Adrenal gland (tissue), 19 donors: ENCODE data around the gene MEIOSIN. TPM values are rescaled to one million over a fixed set of nuclear protein-coding genes. Genes with fewer than 3 reads are reported as not detected.
"Not testable (repeated sequence)": the region's sequence is repeated elsewhere in the genome, so short reads cannot be mapped to it uniquely, and the experiment has no call there.

Source experiments
- DNase-seq, 7 donors: peaks; one replicate each; pipeline ENCODE4 v3.0.0-alpha.2; 2019 to 2020
- H3K27ac ChIP-seq, 5 donors: fragments of 200-600 bp; sonication (generic) in 4 of 5; 1 replicate in 3 of 5; 2 replicates in 2 of 5; pipeline versions ENCODE4 v1.5.1 to v1.8.0; 2016 to 2020; ENCODE audit warnings: mild to moderate bottlenecking in 1 of 5
- H3K27me3 ChIP-seq: fragments of 200-600 bp; 2 replicates; pipeline ENCODE4 v1.8.0; 2021
- H3K36me3 ChIP-seq, 2 donors: fragments of 200-600 bp; replicated peaks in 1 of 2; 1 replicate in 1 of 2; 2 replicates in 1 of 2; pipeline versions ENCODE4 v1.5.1 to v1.8.0; 2018 to 2022
- H3K4me1 ChIP-seq, 2 donors: fragments of 200-600 bp; replicated peaks in 1 of 2; 1 replicate in 1 of 2; 2 replicates in 1 of 2; pipeline versions ENCODE4 v1.5.1 to v1.8.0; 2018 to 2021
- H3K4me3 ChIP-seq, 4 donors: fragments of 200-600 bp; sonication (generic) in 3 of 4; one replicate each; pipeline ENCODE4 v1.5.1; 2016 to 2018
- H3K9me3 ChIP-seq, 3 donors: fragments of 200-600 bp; sonication (generic) in 1 of 3; replicated peaks in 1 of 3; 1 replicate in 2 of 3; 2 replicates in 1 of 3; pipeline versions ENCODE4 v1.5.1 to v1.8.0; 2016 to 2021
- POLR2A ChIP-seq, 2 donors: fragments of 450-650 bp; IDR thresholded peaks; one replicate each; pipeline ENCODE4 v1.6.1; 2017; ENCODE audit warnings: antibody characterized with exemption in 2 of 2, mild to moderate bottlenecking in 2 of 2, moderate library complexity in 1 of 2
- WGBS, 4 donors: extraction: QIAGEN DNeasy Blood & Tissue Kit in 2 of 4; methylation state at CpG; one replicate each; pipeline versions ENCODE4 v1.1.5 to v1.1.7; 2013 to 2017; 5-methylcytosine and 5-hydroxymethylcytosine counted together
- intact Hi-C, 2 donors: fragments of 100-400 bp; cut with DNase I; formaldehyde crosslinking; loops; one replicate each; pipeline versions ENCODE4 v1.14.1 to v1.15.0; 2022 to 2023
- long read RNA-seq, 10 donors: library from polyadenylated mRNA in 3 of 10; unstranded in 2 of 10; stranded (forward) in 1 of 10; transcript quantifications; one replicate each; pipeline ENCODE4 v2.0.0 and lab custom pipeline, GENCODE V29; 2021 to 2026
- polyA plus RNA-seq, 3 donors: library from polyadenylated mRNA; stranded (reverse); fragments of 200-250 nt in 2 of 3; fragments of 350-450 nt in 1 of 3; fragmentation: Illumina TruSeq in 1 of 3; extraction: RNeasy Lipid Tissue Mini Kit (QIAGEN cat#74804) in 1 of 3; gene quantifications; one replicate each; pipeline ENCODE4 v1.2.3, GENCODE V29; 2013 to 2014
- total RNA-seq, 9 donors: library from RNA; depleted of rRNA in 4 of 9; stranded (reverse); fragments of >200 nt in 4 of 9; fragments of 120-200 nt in 1 of 9; fragmentation: NEBNext Ultra II Directional in 1 of 9; extraction: Animal tissue kit (Norgen Biotek cat#: 25700) in 1 of 9; gene quantifications; one replicate each; pipeline versions ENCODE4 v1.1.0 to v1.2.4, GENCODE V29; 2013 to 2023
- TF ChIP-seq, protein P1 (sequence below), 6 experiments: fragments of 450-650 bp in 4 of 6; fragments of 200-600 bp in 2 of 6; sonication (generic) in 1 of 6; IDR thresholded peaks; 1 replicate in 5 of 6; 2 replicates in 1 of 6; pipeline versions ENCODE4 v1.5.1 to v1.8.0; 2016 to 2021; ENCODE audit warnings: antibody characterized with exemption in 6 of 6, mild to moderate bottlenecking in 2 of 6, moderate library complexity in 1 of 6
- donor health status: healthy with polysubstance abuse.
- donor health status: Bipolar disorder and iron deficiency.
- donor health status: DM: yes; HTN: yes; CAD: no.
- donor health status: DM: no; HTN: no; CAD: no.
- donor health status: DM: no; HTN: no; CAD: no.
- donor health status: DM: yes; HTN: yes; CAD: no.

The MEIOSIN gene, protein sequence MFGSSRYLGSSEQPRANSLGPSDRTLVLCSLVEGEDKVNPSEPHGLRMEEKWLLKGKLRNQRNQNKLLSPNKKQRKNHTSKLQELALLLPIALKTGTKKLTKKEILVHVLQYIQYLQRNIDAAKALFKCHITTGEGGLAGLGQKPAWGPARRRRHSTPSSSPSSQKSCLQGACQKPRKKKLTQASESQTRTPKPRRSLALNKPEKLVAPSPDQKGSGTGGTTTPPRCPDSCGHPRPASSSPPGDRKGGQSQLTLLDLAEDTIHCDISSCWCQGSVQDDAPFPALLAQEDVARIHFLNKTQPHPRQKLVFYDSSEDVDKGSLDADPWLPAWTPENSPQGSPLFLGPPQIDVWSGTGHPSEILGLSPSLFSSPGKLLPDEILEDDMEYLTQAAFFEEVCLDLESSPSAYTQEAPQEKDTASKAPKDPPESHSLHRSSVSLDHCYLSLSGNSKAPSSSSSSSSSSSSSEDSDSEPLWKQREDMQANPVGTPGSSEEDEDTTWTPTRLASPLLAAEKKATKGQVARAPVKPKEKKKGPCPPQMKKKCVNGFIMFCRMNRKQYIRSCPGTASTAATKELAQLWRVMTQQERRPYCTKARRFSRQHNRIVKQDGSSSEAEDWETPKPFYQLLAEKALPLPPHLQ
- total RNA-seq, result under 1 TPM in 1 of 9 donors, not detected in 8; 0.06 TPM
- under 1 TPM in 2 of 3 donors, not detected in 1; 0.03 to 0.05 TPM for polyA plus RNA-seq
- long read RNA-seq, donor 1, result 0 reads
- long read RNA-seq, donor 2, partial matches to known transcripts, result 0 of 5 reads
- long read RNA-seq, donor 2, other reads (novel, unspliced or antisense), result 5 of 5 reads
- long read RNA-seq, donor 3, result 0 reads
- long read RNA-seq, donor 4, result 0 reads
- long read RNA-seq, donor 5, result 0 reads
- long read RNA-seq, donor 6, result 0 reads
- long read RNA-seq, donor 7, result 0 reads
- long read RNA-seq, donor 8, partial matches to known transcripts, result 38 of 74 reads
- long read RNA-seq, donor 8, other reads (novel, unspliced or antisense), result 36 of 74 reads
- long read RNA-seq, donor 9, result 0 reads
- long read RNA-seq, donor 10, result 0 reads

GRCh38 chr19:45733160-45733810 is at the start of gene MEIOSIN:
Gene MEIOSIN (plus strand): TSS chr19:45733439. CDS start chr19:45735377, 1,938 bp downstream.
- 86 to 94% (median 91%) methylated on average over 12 to 59 of the region's 59 CpGs for WGBS, 4 donors
- no peaks in the 10 kb centered on the region for H3K27me3 ChIP-seq
- H3K4me1 ChIP-seq, result peaks cover 0 to 13% of the 10 kb centered on the region in 2 donors
- intact Hi-C loops, result no loop called here
- no peaks in the 10 kb centered on the region for H3K9me3 ChIP-seq
- no peaks in the 10 kb centered on the region for H3K36me3 ChIP-seq
- no peak within 1 kb of the TSS for H3K4me3 ChIP-seq
- TF ChIP-seq POLR2A (IDR thresholded peaks at IDR 0.05), result no peak
- TF ChIP-seq, protein P1, sequence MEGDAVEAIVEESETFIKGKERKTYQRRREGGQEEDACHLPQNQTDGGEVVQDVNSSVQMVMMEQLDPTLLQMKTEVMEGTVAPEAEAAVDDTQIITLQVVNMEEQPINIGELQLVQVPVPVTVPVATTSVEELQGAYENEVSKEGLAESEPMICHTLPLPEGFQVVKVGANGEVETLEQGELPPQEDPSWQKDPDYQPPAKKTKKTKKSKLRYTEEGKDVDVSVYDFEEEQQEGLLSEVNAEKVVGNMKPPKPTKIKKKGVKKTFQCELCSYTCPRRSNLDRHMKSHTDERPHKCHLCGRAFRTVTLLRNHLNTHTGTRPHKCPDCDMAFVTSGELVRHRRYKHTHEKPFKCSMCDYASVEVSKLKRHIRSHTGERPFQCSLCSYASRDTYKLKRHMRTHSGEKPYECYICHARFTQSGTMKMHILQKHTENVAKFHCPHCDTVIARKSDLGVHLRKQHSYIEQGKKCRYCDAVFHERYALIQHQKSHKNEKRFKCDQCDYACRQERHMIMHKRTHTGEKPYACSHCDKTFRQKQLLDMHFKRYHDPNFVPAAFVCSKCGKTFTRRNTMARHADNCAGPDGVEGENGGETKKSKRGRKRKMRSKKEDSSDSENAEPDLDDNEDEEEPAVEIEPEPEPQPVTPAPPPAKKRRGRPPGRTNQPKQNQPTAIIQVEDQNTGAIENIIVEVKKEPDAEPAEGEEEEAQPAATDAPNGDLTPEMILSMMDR (IDR thresholded peaks at IDR 0.05), result no peak
- DNase-seq, result no peak
- H3K27ac ChIP-seq, result no peak within 1 kb of the TSS

DNA sequence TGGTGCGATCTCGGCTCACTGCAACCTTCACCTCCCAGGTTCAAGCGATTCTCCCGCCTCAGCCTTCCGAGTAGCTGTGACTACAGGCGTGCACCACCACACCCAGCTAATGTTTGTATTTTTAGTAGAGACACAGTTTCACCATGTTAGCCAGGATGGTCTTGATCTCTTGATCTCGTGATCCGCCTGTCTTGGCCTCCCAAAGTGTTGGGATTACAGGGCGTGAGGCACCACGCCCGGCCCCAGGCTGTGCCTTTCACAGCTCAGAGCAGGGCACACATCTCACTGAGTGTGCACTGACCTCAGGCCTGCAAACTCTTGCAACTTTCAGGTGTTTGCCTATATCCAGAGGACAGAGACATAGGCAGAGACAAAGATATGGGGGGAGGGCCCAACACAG is 48.2 kb upstream of the MEIOSIN start:
- DNase-seq, H3K4me3 ChIP-seq, H3K27me3 ChIP-seq, H3K9me3 ChIP-seq, H3K27ac ChIP-seq, intact Hi-C loops, H3K4me1 ChIP-seq: not testable (repeated sequence)
- peaks cover 0 to 37% of the 10 kb centered on the region in 2 donors for H3K36me3 ChIP-seq
- 76 to 98% (median 87%) methylated on average over 11 of the region's 11 CpGs for WGBS, 4 donors

GRCh38 chr19:45687599-45687998 is 45.6 kb upstream of the MEIOSIN start:
- DNase-seq, result no peak
- H3K4me1 ChIP-seq, result peaks cover 8 to 10% of the 10 kb centered on the region in 2 donors
- peaks cover 0 to 37% of the 10 kb centered on the region in 2 donors for H3K36me3 ChIP-seq
- intact Hi-C loops, result no loop called here
- H3K4me3 ChIP-seq, result no peak overlapping the region
- no peaks in the 10 kb centered on the region for H3K9me3 ChIP-seq
- no peaks in the 10 kb centered on the region for H3K27me3 ChIP-seq
- 88 to 96% (median 91%) methylated on average over 5 to 9 of the region's 9 CpGs for WGBS, 4 donors
- no peak overlapping the region for H3K27ac ChIP-seq
- TF ChIP-seq POLR2A (IDR thresholded peaks at IDR 0.05), result no peak
- TF ChIP-seq, protein P1 (IDR thresholded peaks at IDR 0.05), result no peak

GRCh38 chr19:45691516-45692186 is 41.6 kb upstream of the MEIOSIN start, which contains the start of gene SNRPD2:
Gene SNRPD2 (minus strand): TSS chr19:45691953. CDS start chr19:45691888, 65 bp downstream.
- intact Hi-C loops, result no loop called here
- H3K9me3 ChIP-seq, result no peaks in the 10 kb centered on the region
- peak; percentile 93 to 97 (median 95) for DNase-seq

More at GRCh38 chr19:45691516-45692186, 41.6 kb upstream of the MEIOSIN start, which contains the start of gene SNRPD2:
- peak; percentile 81 to 94 for TF ChIP-seq POLR2A (IDR thresholded peaks at IDR 0.05)
- TF ChIP-seq, protein P1 (IDR thresholded peaks at IDR 0.05), result no peak
- WGBS, 4 donors, result 0 to 1% (median 1%) methylated on average over 24 to 36 of the region's 36 CpGs
- H3K27me3 ChIP-seq, result no peaks in the 10 kb centered on the region
- H3K4me3 ChIP-seq, result peak within 1 kb of the TSS in 3 of 4 donors; percentile 90 to 93 (median 91)
- H3K4me1 ChIP-seq, result peaks cover 8 to 15% of the 10 kb centered on the region in 2 donors
- peaks cover 0 to 33% of the 10 kb centered on the region in 2 donors for H3K36me3 ChIP-seq
- H3K27ac ChIP-seq, result peak within 1 kb of the TSS; percentile 87 to 96 (median 91)
